Ovary (tissue), 9 donors: ENCODE data around the gene SORCS3. TPM values are rescaled to one million over a fixed set of nuclear protein-coding genes. Genes with fewer than 3 reads are reported as not detected.

Source experiments
- DNase-seq, 5 donors: peaks; one replicate each; pipeline ENCODE4 v3.0.0-alpha.2; 2019 to 2020
- H3K27ac ChIP-seq, 2 donors: fragments of 200-600 bp; one replicate each; pipeline versions ENCODE4 v1.5.1 to v1.8.0; 2019 to 2022
- H3K27me3 ChIP-seq: fragments of 200-600 bp; one replicate; pipeline ENCODE4 v1.8.0; 2022
- H3K36me3 ChIP-seq: fragments of 200-600 bp; sonication (generic); one replicate; pipeline ENCODE4 v1.5.1; 2019
- H3K4me1 ChIP-seq: one replicate; pipeline ENCODE4 v1.8.1; 2013; ENCODE audit warnings: mild to moderate bottlenecking, moderate library complexity; ENCODE audit not compliant: insufficient read depth
- H3K4me3 ChIP-seq: fragments of 200-600 bp; sonication (generic); one replicate; pipeline ENCODE4 v1.5.1; 2017
- H3K9me3 ChIP-seq, 2 donors: fragments of 200-600 bp in 1 of 2; sonication (generic) in 1 of 2; one replicate each; pipeline versions ENCODE4 v1.5.1 to v1.8.1; 2013 to 2019; ENCODE audit warnings: mild to moderate bottlenecking in 1 of 2, moderate library complexity in 1 of 2
- EP300 ChIP-seq: sonication (generic); formaldehyde crosslinking; IDR thresholded peaks from one replicate; pipeline ENCODE4 v1.6.1; 2017; ENCODE audit warnings: antibody characterized with exemption
- POLR2A ChIP-seq: fragments of 450-650 bp; IDR thresholded peaks from one replicate; pipeline ENCODE4 v1.6.1; 2017; ENCODE audit warnings: antibody characterized with exemption, mild to moderate bottlenecking, moderate library complexity
- WGBS, 3 donors: extraction: QIAGEN DNeasy Blood & Tissue Kit in 1 of 3; methylation state at CpG; one replicate each; pipeline versions ENCODE4 v1.1.5 to v1.1.7; 2013 to 2017; 5-methylcytosine and 5-hydroxymethylcytosine counted together
- intact Hi-C, 4 donors: fragments of 100-400 bp; cut with DNase I; formaldehyde crosslinking; loops; one replicate each; pipeline versions ENCODE4 v1.11.0 to v1.15.1; 2022 to 2023
- polyA plus RNA-seq, 2 donors: library from polyadenylated mRNA; stranded (reverse); fragments of 200-250 nt in 1 of 2; fragments of 350-450 nt in 1 of 2; fragmentation: Illumina TruSeq in 1 of 2; extraction: RNeasy Lipid Tissue Mini Kit (QIAGEN cat#74804) in 1 of 2; gene quantifications; one replicate each; pipeline ENCODE4 v1.2.3, GENCODE V29; 2013 to 2014
- total RNA-seq, 7 donors: library from RNA; depleted of rRNA in 2 of 7; stranded (reverse); fragments of >200 nt in 2 of 7; fragmentation: NEBNext Ultra II Directional in 3 of 7; extraction: Animal tissue kit (Norgen Biotek cat#: 25700) in 3 of 7; gene quantifications; one replicate each; pipeline versions ENCODE4 v1.1.0 to v1.2.4, GENCODE V29; 2016 to 2023
- TF ChIP-seq, protein P1 (sequence below), 3 donors: fragments of 450-650 bp in 2 of 3; fragments of 200-600 bp in 1 of 3; IDR thresholded peaks; one replicate each; pipeline versions ENCODE4 v1.5.1 to v1.8.0; 2016 to 2022; ENCODE audit warnings: antibody characterized with exemption in 3 of 3, mild to moderate bottlenecking in 1 of 3
- donor health status: DM: no; HTN: no; CAD: no; lungs with moderate emphysema.
- donor health status: DM: no; HTN: no; CAD: no.
- donor health status: Bipolar disorder and iron deficiency.
- donor health status: DM: yes; HTN: yes; CAD: no.
- donor health status: DM: no; HTN: no; CAD: no.
- donor health status: DM: yes; HTN: yes; CAD: no.

Gene SORCS3
- total and polyA plus RNA-seq, 9 donors, result 0.07 to 4.5 (median 0.79) TPM; not detected in 1

DNA sequence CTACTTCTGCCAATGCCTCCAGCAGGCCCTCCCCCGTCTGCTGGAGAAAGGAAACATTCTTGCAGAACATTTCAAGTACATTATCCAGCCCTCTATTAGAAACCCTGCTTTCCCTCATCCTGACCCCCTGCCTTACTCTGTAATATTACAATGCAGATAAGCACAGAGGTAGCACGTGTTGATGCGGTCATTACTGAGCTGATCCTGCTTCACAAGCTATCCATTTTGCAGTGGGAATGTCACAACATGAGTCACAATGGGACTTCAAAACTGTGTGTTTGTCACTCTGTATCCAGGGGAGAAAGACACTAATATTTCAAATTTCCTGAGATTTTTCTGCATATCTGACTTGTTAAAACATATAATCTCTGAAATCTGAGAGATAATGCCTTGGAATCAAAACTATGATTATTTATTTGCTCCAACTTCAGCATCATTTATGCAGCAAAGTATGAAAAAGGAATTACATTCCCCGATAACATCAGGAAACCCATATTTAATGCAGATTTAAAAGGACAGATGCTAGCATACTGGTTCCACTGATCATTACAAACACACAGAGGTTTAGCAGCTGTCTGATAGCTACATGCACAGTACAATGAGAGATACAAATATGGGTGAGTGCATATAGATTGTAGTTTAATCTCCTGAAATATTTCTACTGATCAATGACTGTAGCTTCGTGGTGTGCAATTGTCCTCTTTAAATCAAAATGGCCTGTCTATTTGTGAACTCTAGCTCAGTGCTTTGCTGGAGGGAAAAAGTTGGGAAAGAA, 239.7 kb downstream of the SORCS3 start:
- Histone ChIP-seq H3K4me3 (no peak overlapping the region), H3K9me3 (no peaks in the 10 kb centered on the region), H3K36me3 (no peaks in the 10 kb centered on the region), H3K4me1 (no peaks in the 10 kb centered on the region), H3K27me3 (no peaks in the 10 kb centered on the region), H3K27ac (no peak overlapping the region)
- 49 to 65% (median 52%) methylated on average over 5 of the region's 5 CpGs for whole genome bisulfite sequencing, 3 donors
- DNase-seq, result no peak
- intact Hi-C loops, result no loop called here
- TF ChIP-seq POLR2A, result no peak
- TF ChIP-seq EP300, result no peak
- TF ChIP-seq, protein P1, sequence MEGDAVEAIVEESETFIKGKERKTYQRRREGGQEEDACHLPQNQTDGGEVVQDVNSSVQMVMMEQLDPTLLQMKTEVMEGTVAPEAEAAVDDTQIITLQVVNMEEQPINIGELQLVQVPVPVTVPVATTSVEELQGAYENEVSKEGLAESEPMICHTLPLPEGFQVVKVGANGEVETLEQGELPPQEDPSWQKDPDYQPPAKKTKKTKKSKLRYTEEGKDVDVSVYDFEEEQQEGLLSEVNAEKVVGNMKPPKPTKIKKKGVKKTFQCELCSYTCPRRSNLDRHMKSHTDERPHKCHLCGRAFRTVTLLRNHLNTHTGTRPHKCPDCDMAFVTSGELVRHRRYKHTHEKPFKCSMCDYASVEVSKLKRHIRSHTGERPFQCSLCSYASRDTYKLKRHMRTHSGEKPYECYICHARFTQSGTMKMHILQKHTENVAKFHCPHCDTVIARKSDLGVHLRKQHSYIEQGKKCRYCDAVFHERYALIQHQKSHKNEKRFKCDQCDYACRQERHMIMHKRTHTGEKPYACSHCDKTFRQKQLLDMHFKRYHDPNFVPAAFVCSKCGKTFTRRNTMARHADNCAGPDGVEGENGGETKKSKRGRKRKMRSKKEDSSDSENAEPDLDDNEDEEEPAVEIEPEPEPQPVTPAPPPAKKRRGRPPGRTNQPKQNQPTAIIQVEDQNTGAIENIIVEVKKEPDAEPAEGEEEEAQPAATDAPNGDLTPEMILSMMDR (IDR thresholded peaks at IDR 0.05), result no peak

GRCh38 chr10:104881740-104882139, 240.7 kb downstream of the SORCS3 start:
- TF ChIP-seq, protein P1 (IDR thresholded peaks at IDR 0.05), result no peak
- TF ChIP-seq EP300 (no peak), POLR2A (no peak)
- DNase-seq, result no peak
- intact Hi-C loops, result no loop called here
- Histone ChIP-seq H3K9me3 (no peaks in the 10 kb centered on the region), H3K27me3 (no peaks in the 10 kb centered on the region), H3K4me1 (no peaks in the 10 kb centered on the region), H3K27ac (no peak overlapping the region), H3K4me3 (no peak overlapping the region), H3K36me3 (no peaks in the 10 kb centered on the region)
- WGBS, 3 donors, result 83 to 100% (median 97%) methylated on average over 1 of the region's 1 CpG

GRCh38 chr10:104892879-104893617, 252.0 kb downstream of the SORCS3 start:
- no peaks in the 10 kb centered on the region for H3K36me3 ChIP-seq
- no peak for TF ChIP-seq EP300
- no peak for TF ChIP-seq POLR2A
- TF ChIP-seq, protein P1 (IDR thresholded peaks at IDR 0.05), result no peak
- H3K27me3 ChIP-seq, result no peaks in the 10 kb centered on the region
- H3K9me3 ChIP-seq, result no peaks in the 10 kb centered on the region
- no peak for DNase-seq
- no peak overlapping the region for H3K27ac ChIP-seq
- H3K4me1 ChIP-seq, result no peaks in the 10 kb centered on the region
- intact Hi-C loops, result no loop called here
- 83 to 93% (median 88%) methylated on average over 5 of the region's 5 CpGs for WGBS, 3 donors
- H3K4me3 ChIP-seq, result no peak overlapping the region

- Histone ChIP-seq H3K27ac (no peak overlapping the region), H3K4me3 (no peak overlapping the region), H3K36me3 (no peaks in the 10 kb centered on the region), H3K4me1 (no peaks in the 10 kb centered on the region), H3K27me3 (no peaks in the 10 kb centered on the region), H3K9me3 (no peaks in the 10 kb centered on the region)
- WGBS, 3 donors, result 48 to 50% (median 48%) methylated on average over 6 of the region's 6 CpGs
- intact Hi-C loops, result no loop called here
- DNase-seq, result no peak
- TF ChIP-seq EP300 (no peak), POLR2A (no peak)
- TF ChIP-seq, protein P1 (IDR thresholded peaks at IDR 0.05), result no peak
These were observed 252.6 kb downstream of the SORCS3 start for GRCh38 chr10:104893701-104894100.
